H1 (cell line): Measurements from ENCODE around the gene RELL2. TPM values are rescaled to one million over a fixed set of nuclear protein-coding genes. Genes with fewer than 3 reads are reported as not detected.

ENCODE experiments used
- BRCA1 ChIP-seq: IDR thresholded peaks from 2 replicates; pipeline ENCODE4 v1.6.1; 2012; ENCODE audit warnings: low read depth, low read length, improper control_type of control experiment
- CBX5 ChIP-seq: fragments of 300-800, 300-1000 bp; sonication (generic); IDR thresholded peaks from 2 replicates; pipeline ENCODE4 v1.7.1; 2016; ENCODE audit warnings: antibody characterized with exemption, low read length, low read depth
- CBX8 ChIP-seq: fragments of 300-800, 300-1000 bp; sonication (generic); IDR thresholded peaks from 2 replicates; pipeline ENCODE4 v1.7.1; 2016; ENCODE audit warnings: low read depth, low read length, borderline replicate concordance
- CHD1 ChIP-seq: IDR thresholded peaks from 2 replicates; pipeline ENCODE4 v1.6.1; 2012; ENCODE audit warnings: low read depth, low read length, improper control_type of control experiment
- CTBP2 ChIP-seq: IDR thresholded peaks from 2 replicates; pipeline ENCODE4 v1.7.0; 2011; ENCODE audit warnings: borderline replicate concordance, mild to moderate bottlenecking, moderate library complexity, mixed read lengths, low read length; ENCODE audit not compliant: insufficient read depth, insufficient read length
- EP300 ChIP-seq, 2 experiments: IDR thresholded peaks; 1 replicate in 1 of 2; 2 replicates in 1 of 2; pipeline ENCODE4 v1.6.1; 2011 to 2012; ENCODE audit warnings: low read depth in 2 of 2, low read length in 2 of 2, mild to moderate bottlenecking in 2 of 2, borderline replicate concordance in 1 of 2, inconsistent platforms in 1 of 2, moderate library complexity in 1 of 2
- HDAC6 ChIP-seq: IDR thresholded peaks from one replicate; pipeline ENCODE4 v1.7.1; 2012; ENCODE audit warnings: low read depth, mild to moderate bottlenecking, inconsistent platforms, low read length, moderate library complexity
- KDM1A ChIP-seq: fragments of 200-600, 300-600 bp; sonication (generic); IDR thresholded peaks from 2 replicates; pipeline ENCODE4 v1.7.1; 2016; ENCODE audit warnings: mild to moderate bottlenecking, low read length, borderline replicate concordance
- KDM5A ChIP-seq: fragments of 200-600 bp; IDR thresholded peaks from 2 replicates; pipeline ENCODE4 v1.7.1; 2012; ENCODE audit warnings: mild to moderate bottlenecking, low read length, inconsistent platforms, mixed read lengths
- MAFK ChIP-seq: IDR thresholded peaks from 2 replicates; pipeline ENCODE4 v1.6.1; 2012; ENCODE audit warnings: low read depth, mild to moderate bottlenecking, improper control_type of control experiment, low read length
- PHF8 ChIP-seq: fragments of 200-600 bp; sonication (generic); conservative IDR thresholded peaks from 2 replicates; pipeline ENCODE4 v1.7.1; 2012; ENCODE audit warnings: low read depth, mild to moderate bottlenecking, inconsistent platforms, low read length, moderate library complexity
- POLR2AphosphoS5 ChIP-seq: IDR thresholded peaks from 2 replicates; pipeline ENCODE4 v1.6.1; 2011; ENCODE audit warnings: low read depth, low read length
- POU5F1 ChIP-seq: IDR thresholded peaks from 2 replicates; pipeline ENCODE4 v1.6.1; 2011; ENCODE audit warnings: low read depth, mild to moderate bottlenecking, low read length, moderate library complexity
- RAD21 ChIP-seq, 2 experiments: IDR thresholded peaks in 1 of 2; conservative IDR thresholded peaks in 1 of 2; 2 replicates each; pipeline ENCODE4 v1.6.1; 2011; ENCODE audit warnings: low read depth in 2 of 2, low read length in 2 of 2, improper control_type of control experiment in 1 of 2, inconsistent platforms in 1 of 2, mild to moderate bottlenecking in 1 of 2, moderate library complexity in 1 of 2
- SAP30 ChIP-seq: fragments of 300-600 bp; sonication (generic); IDR thresholded peaks from 2 replicates; pipeline ENCODE4 v1.7.1; 2012; ENCODE audit warnings: low read length, moderate library complexity, mild to moderate bottlenecking, inconsistent platforms; ENCODE audit not compliant: insufficient read depth, insufficient replicate concordance
- SIN3A ChIP-seq, 2 experiments: IDR thresholded peaks in 1 of 2; conservative IDR thresholded peaks in 1 of 2; 2 replicates each; pipeline ENCODE4 v1.6.1; 2011 to 2012; ENCODE audit warnings: low read length in 2 of 2, improper control_type of control experiment in 1 of 2, low read depth in 1 of 2, mild to moderate bottlenecking in 1 of 2
- SP2 ChIP-seq: IDR thresholded peaks from 2 replicates; pipeline ENCODE4 v1.6.1; 2012; ENCODE audit warnings: mild to moderate bottlenecking, low read length, inconsistent platforms
- TAF1 ChIP-seq: IDR thresholded peaks from 2 replicates; pipeline ENCODE4 v1.6.1; 2011; ENCODE audit warnings: mild to moderate bottlenecking, low read depth, low read length
- TBP ChIP-seq: IDR thresholded peaks from 2 replicates; pipeline ENCODE4 v1.6.1; 2011; ENCODE audit warnings: low read depth, low read length, improper control_type of control experiment
- TCF12 ChIP-seq: IDR thresholded peaks from 2 replicates; pipeline ENCODE4 v1.6.1; 2011; ENCODE audit warnings: low read depth, mild to moderate bottlenecking, low read length
- polyA plus RNA-seq, 7 experiments: library from polyadenylated mRNA; depleted of rRNA in 3 of 7; stranded (reverse) in 5 of 7; unstranded in 2 of 7; fragments of >200 nt in 5 of 7; fragments of 200-250 nt in 2 of 7; gene quantifications; 1 replicate in 5 of 7; 2 replicates in 1 of 7; 4 replicates in 1 of 7; pipeline versions ENCODE4 v1.2.1 to v1.2.3, GENCODE V29; 2011 to 2013; ENCODE audit warnings: missing spikeins in 2 of 7, mixed read lengths in 2 of 7
- total RNA-seq: library from RNA; stranded (reverse); fragmentation: NEBNext Ultra II Directional; extraction: Animal tissue kit (Norgen Biotek cat#: 25700); gene quantifications from 2 replicates; pipeline ENCODE4 v1.2.1, GENCODE V29; 2021
- TF ChIP-seq, protein P1 (sequence below): IDR thresholded peaks from 2 replicates; pipeline ENCODE4 v1.6.1; 2012; ENCODE audit warnings: inconsistent platforms

The RELL2 gene
- total and polyA plus RNA-seq, 2 of the 8 experiments (the other 6 are each of a cell fraction or from before 2014, with no cell fraction given): 18.6 to 23.7 TPM

DNA sequence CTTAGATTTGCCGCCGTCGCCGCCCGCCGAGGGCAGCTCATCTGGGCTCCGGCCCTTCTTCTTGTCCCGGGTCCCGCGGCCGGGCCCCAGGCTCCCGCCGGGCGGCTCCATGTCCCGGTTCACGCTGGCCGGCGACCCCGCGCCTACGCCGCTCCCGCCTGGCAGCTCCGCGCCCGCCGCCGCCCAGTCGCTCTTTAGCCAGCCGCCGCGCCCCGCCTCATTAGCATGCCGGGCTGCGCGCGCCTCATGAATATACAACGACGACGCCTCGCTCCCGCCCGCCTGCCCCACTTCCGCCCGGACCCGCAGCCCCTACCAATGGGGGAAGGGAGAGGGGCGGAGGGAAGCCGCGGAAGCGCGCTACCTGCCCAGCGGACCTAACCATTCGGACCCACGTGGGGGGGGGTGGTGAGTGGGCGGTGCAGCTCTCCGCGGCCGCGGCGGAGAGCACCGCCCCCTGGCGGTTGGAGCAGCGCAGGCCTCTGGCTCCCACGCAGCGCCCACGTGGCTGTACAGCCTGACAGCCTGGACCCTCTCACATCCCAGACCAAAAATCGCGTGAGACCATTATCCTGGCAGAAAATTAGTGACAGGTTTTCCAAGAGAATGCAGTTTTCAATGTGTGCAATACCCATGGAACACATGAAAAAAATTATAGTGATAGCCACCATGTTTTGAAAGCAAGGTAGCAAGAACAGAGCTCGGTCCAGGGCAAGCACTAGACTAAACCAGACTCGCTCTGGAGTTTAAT, 17.8 kb upstream of the RELL2 start, which contains the start of gene DIAPH1 (continued):
- peak; percentile 81 to 95; a peak in 3 of 4 replicates for TF ChIP-seq SIN3A (conservative IDR thresholded peaks at IDR 0.05 in 1 of 2, IDR thresholded peaks at IDR 0.05 in 1 of 2; ENCODE audit: low read depth in 1 of 2, low read length in 2 of 2)
- TF ChIP-seq SAP30: no peak
- TF ChIP-seq TAF1: peak; percentile 84
- peak; percentile 83 for TF ChIP-seq PHF8
- TF ChIP-seq KDM5A: no peak
- TF ChIP-seq EP300 (IDR thresholded peaks at IDR 0.05; ENCODE audit: borderline replicate concordance in 1 of 2, low read depth in 2 of 2, low read length in 2 of 2): peak in 1 of 2 experiments; percentile 99; a peak in 2 of 3 replicates
- TF ChIP-seq TCF12: no peak
- peak; percentile 37; the same call in 1 of the 2 replicates for TF ChIP-seq POLR2AphosphoS5
- TF ChIP-seq SP2: no peak
- TF ChIP-seq, protein P1, sequence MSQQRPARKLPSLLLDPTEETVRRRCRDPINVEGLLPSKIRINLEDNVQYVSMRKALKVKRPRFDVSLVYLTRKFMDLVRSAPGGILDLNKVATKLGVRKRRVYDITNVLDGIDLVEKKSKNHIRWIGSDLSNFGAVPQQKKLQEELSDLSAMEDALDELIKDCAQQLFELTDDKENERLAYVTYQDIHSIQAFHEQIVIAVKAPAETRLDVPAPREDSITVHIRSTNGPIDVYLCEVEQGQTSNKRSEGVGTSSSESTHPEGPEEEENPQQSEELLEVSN: peak; percentile 88
- TF ChIP-seq CTBP2: peak; percentile 91
- no peak for TF ChIP-seq HDAC6
- peak; percentile 58; the same call in 1 of the 2 replicates for TF ChIP-seq TBP
- no peak for TF ChIP-seq CBX8
- peak; percentile 45; the same call in 1 of the 2 replicates for TF ChIP-seq BRCA1
- TF ChIP-seq KDM1A: peak; percentile 33; the same call in 1 of the 2 replicates
- TF ChIP-seq CHD1: peak; percentile 89
- TF ChIP-seq MAFK: no peak
- TF ChIP-seq POU5F1: no peak
- TF ChIP-seq CBX5: no peak
- TF ChIP-seq RAD21 (IDR thresholded peaks at IDR 0.05 in 1 of 2, conservative IDR thresholded peaks at IDR 0.05 in 1 of 2; ENCODE audit: low read depth in 2 of 2, low read length in 2 of 2): peak; percentile 63 to 74
